ENCODE data around the gene TULP4.
"Not testable (repeated sequence)": the region's sequence is repeated elsewhere in the genome, so short reads cannot be mapped to it uniquely, and the experiment has no call there.

Gene TULP4

GRCh38 chr6:158295976-158296853, 16.1 kb upstream of the TULP4 start:
- not testable (repeated sequence) for DNase-seq

GRCh38 chr6:158296854-158297324, 15.4 kb upstream of the TULP4 start:
- not testable (repeated sequence) for DNase-seq

GRCh38 chr6:158297657-158298056, 14.6 kb upstream of the TULP4 start:
- DNase-seq = not testable (repeated sequence)

GRCh38 chr6:158300306-158301143, 11.7 kb upstream of the TULP4 start:
- not testable (repeated sequence) for DNase-seq

GRCh38 chr6:158301561-158301960, 10.7 kb upstream of the TULP4 start:
- not testable (repeated sequence) for DNase-seq

- DNase-seq = not testable (repeated sequence)
Observed at GRCh38 chr6:158302195-158302796, 10.0 kb upstream of the TULP4 start.

GRCh38 chr6:158303210-158303731, 9.0 kb upstream of the TULP4 start:
- DNase-seq = no peak

- no peak for DNase-seq
Observed at GRCh38 chr6:158304254-158304653, 8.0 kb upstream of the TULP4 start.

- DNase-seq = no peak
Observed at GRCh38 chr6:158309814-158310213, 2.5 kb upstream of the TULP4 start.

- DNase-seq = no peak
Observed at GRCh38 chr6:158311193-158311592, 1.1 kb upstream of the TULP4 start.

GRCh38 chr6:158311626-158312025, 639 bp upstream of the TULP4 start:
- no peak for DNase-seq

- no peak for DNase-seq
Observed at GRCh38 chr6:158312672-158313397, 570 bp downstream of the TULP4 start.

GRCh38 chr6:158313989-158314388, 1.7 kb downstream of the TULP4 start:
- no peak for DNase-seq

- no peak for DNase-seq
Observed at GRCh38 chr6:158314737-158315136, 2.5 kb downstream of the TULP4 start.

GRCh38 chr6:158316022-158316421, 3.8 kb downstream of the TULP4 start:
- DNase-seq = no peak

GRCh38 chr6:158321960-158322359, 9.7 kb downstream of the TULP4 start:
- no peak for DNase-seq

GRCh38 chr6:158322400-158322723, 10.1 kb downstream of the TULP4 start:
- DNase-seq = no peak

GRCh38 chr6:158322724-158323560, 10.7 kb downstream of the TULP4 start:
- DNase-seq = no peak

GRCh38 chr6:158323561-158323958, 11.3 kb downstream of the TULP4 start:
- no peak for DNase-seq

GRCh38 chr6:158324136-158324535, 11.9 kb downstream of the TULP4 start:
- no peak for DNase-seq

- DNase-seq = no peak
Observed at GRCh38 chr6:158327211-158327610, 14.9 kb downstream of the TULP4 start.

GRCh38 chr6:158328952-158329351, 16.7 kb downstream of the TULP4 start:
- no peak for DNase-seq

All from CD4-positive, alpha-beta T cell treated with Interleukin-10 for 1 hour (primary cell).